HepG2 (cell line): ENCODE results near the gene GADD45A.

Experiments
- CTCF ChIP-seq: sonication (generic); formaldehyde crosslinking; IDR thresholded peaks from 2 replicates; pipeline ENCODE4 v1.5.0; 2020; ENCODE audit warnings: mild to moderate bottlenecking, missing genetic modification reagents, moderate library complexity
- ELF3 ChIP-seq: IDR thresholded peaks from 2 replicates; pipeline ENCODE4 v1.6.1; 2016; ENCODE audit warnings: missing genetic modification reagents, missing compliant biosample characterization
- EP300 ChIP-seq, 3 experiments: sonication (generic) in 1 of 3; formaldehyde crosslinking in 1 of 3; IDR thresholded peaks; 2 replicates each; pipeline versions ENCODE4 v1.5.1 to v1.6.1; 2011 to 2020; ENCODE audit warnings: low read depth in 2 of 3, low read length in 2 of 3, borderline replicate concordance in 1 of 3, improper control_type of control experiment in 1 of 3, mild to moderate bottlenecking in 1 of 3, missing genetic modification reagents in 1 of 3, moderate library complexity in 1 of 3
- FOXP1 ChIP-seq, 2 experiments: fragments of 450-650 bp in 1 of 2; IDR thresholded peaks; 2 replicates each; pipeline ENCODE4 v1.6.1; 2017 to 2018; ENCODE audit warnings: antibody characterized with exemption in 1 of 2
- HNRNPK ChIP-seq: fragments of 200-400 bp; formaldehyde crosslinking; IDR thresholded peaks from 2 replicates; pipeline ENCODE4 v1.6.1; 2018; ENCODE audit warnings: low read length, low read depth, moderate library complexity, mild to moderate bottlenecking; ENCODE audit not compliant: poor library complexity, severe bottlenecking
- KAT7 ChIP-seq: IDR thresholded peaks from 2 replicates; pipeline ENCODE4 v1.6.1; 2018; ENCODE audit warnings: borderline replicate concordance, missing compliant biosample characterization
- NCOA1 ChIP-seq: sonication (generic); formaldehyde crosslinking; IDR thresholded peaks from 2 replicates; pipeline ENCODE4 v1.9.0; 2021; ENCODE audit warnings: missing genetic modification reagents
- PLRG1 ChIP-seq: fragments of 450-650 bp; conservative IDR thresholded peaks from 2 replicates; pipeline ENCODE4 v1.6.1; 2016
- POLR2A ChIP-seq, 2 experiments: IDR thresholded peaks; 2 replicates each; pipeline ENCODE4 v1.6.1; 2011; ENCODE audit warnings: low read depth in 2 of 2, low read length in 2 of 2, mild to moderate bottlenecking in 1 of 2, moderate library complexity in 1 of 2; ENCODE audit not compliant: insufficient read depth in 1 of 2
- RAD21 ChIP-seq: fragments of 450-650 bp; formaldehyde crosslinking; IDR thresholded peaks from 2 replicates; pipeline ENCODE4 v1.5.0; 2020; ENCODE audit warnings: mild to moderate bottlenecking
- ZNF563 ChIP-seq: sonication (generic); formaldehyde crosslinking; IDR thresholded peaks from 2 replicates; pipeline ENCODE4 v1.8.0; 2022; ENCODE audit warnings: mild to moderate bottlenecking, moderate library complexity, missing genetic modification reagents
- TF ChIP-seq, protein P1 (sequence below): sonication (generic); formaldehyde crosslinking; IDR thresholded peaks from 2 replicates; pipeline ENCODE4 v1.5.0; 2020; ENCODE audit warnings: mild to moderate bottlenecking, missing genetic modification reagents
- TF ChIP-seq, protein P2 (sequence below): IDR thresholded peaks from 2 replicates; pipeline ENCODE4 v1.6.1; 2016; ENCODE audit warnings: missing compliant biosample characterization, missing genetic modification reagents, borderline replicate concordance

GRCh38 chr1:67674260-67675011, 10.6 kb upstream of the GADD45A start:
- TF ChIP-seq CTCF (CRISPR knock-in tag) (no peak), PLRG1 (no peak), RAD21 (CRISPR knock-in tag) (no peak), ELF3 (no peak), NCOA1 (no peak), ZNF563 (no peak), HNRNPK (no peak), FOXP1 (IDR thresholded peaks at IDR 0.05) (no peak), FOXP1 (CRISPR knock-in tag; IDR thresholded peaks at IDR 0.05) (no peak), EP300 (IDR thresholded peaks at IDR 0.05; ENCODE audit: low read depth in 2 of 2, low read length in 2 of 2) (no peak), EP300 (CRISPR knock-in tag; IDR thresholded peaks at IDR 0.05; ENCODE audit: borderline replicate concordance) (no peak), POLR2A (IDR thresholded peaks at IDR 0.05; ENCODE audit: insufficient read depth in 1 of 2, low read depth in 2 of 2, low read length in 2 of 2) (no peak), KAT7 (CRISPR knock-in tag) (no peak)
- TF ChIP-seq, protein P1, sequence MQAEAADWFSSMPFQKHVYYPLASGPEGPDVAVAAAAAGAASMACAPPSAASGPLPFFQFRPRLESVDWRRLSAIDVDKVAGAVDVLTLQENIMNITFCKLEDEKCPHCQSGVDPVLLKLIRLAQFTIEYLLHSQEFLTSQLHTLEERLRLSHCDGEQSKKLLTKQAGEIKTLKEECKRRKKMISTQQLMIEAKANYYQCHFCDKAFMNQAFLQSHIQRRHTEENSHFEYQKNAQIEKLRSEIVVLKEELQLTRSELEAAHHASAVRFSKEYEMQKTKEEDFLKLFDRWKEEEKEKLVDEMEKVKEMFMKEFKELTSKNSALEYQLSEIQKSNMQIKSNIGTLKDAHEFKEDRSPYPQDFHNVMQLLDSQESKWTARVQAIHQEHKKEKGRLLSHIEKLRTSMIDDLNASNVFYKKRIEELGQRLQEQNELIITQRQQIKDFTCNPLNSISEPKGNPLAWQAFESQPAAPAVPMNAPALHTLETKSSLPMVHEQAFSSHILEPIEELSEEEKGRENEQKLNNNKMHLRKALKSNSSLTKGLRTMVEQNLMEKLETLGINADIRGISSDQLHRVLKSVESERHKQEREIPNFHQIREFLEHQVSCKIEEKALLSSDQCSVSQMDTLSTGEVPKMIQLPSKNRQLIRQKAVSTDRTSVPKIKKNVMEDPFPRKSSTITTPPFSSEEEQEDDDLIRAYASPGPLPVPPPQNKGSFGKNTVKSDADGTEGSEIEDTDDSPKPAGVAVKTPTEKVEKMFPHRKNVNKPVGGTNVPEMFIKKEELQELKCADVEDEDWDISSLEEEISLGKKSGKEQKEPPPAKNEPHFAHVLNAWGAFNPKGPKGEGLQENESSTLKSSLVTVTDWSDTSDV, result no peak
- TF ChIP-seq, protein P2, sequence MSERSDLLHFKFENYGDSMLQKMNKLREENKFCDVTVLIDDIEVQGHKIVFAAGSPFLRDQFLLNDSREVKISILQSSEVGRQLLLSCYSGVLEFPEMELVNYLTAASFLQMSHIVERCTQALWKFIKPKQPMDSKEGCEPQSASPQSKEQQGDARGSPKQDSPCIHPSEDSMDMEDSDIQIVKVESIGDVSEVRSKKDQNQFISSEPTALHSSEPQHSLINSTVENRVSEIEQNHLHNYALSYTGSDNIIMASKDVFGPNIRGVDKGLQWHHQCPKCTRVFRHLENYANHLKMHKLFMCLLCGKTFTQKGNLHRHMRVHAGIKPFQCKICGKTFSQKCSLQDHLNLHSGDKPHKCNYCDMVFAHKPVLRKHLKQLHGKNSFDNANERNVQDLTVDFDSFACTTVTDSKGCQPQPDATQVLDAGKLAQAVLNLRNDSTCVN (CRISPR knock-in tag), result no peak
